HG03135 (cell line): ENCODE measurements around the gene PLXDC1.

ENCODE experiments used
- ATAC-seq: cut with Tn5 transposase; IDR thresholded peaks from one replicate; pipeline ENCODE4 v1.9.1; 2021; ENCODE audit warnings: mild to moderate bottlenecking, moderate library complexity; ENCODE audit not compliant: unreplicated experiment

The PLXDC1 gene

DNA sequence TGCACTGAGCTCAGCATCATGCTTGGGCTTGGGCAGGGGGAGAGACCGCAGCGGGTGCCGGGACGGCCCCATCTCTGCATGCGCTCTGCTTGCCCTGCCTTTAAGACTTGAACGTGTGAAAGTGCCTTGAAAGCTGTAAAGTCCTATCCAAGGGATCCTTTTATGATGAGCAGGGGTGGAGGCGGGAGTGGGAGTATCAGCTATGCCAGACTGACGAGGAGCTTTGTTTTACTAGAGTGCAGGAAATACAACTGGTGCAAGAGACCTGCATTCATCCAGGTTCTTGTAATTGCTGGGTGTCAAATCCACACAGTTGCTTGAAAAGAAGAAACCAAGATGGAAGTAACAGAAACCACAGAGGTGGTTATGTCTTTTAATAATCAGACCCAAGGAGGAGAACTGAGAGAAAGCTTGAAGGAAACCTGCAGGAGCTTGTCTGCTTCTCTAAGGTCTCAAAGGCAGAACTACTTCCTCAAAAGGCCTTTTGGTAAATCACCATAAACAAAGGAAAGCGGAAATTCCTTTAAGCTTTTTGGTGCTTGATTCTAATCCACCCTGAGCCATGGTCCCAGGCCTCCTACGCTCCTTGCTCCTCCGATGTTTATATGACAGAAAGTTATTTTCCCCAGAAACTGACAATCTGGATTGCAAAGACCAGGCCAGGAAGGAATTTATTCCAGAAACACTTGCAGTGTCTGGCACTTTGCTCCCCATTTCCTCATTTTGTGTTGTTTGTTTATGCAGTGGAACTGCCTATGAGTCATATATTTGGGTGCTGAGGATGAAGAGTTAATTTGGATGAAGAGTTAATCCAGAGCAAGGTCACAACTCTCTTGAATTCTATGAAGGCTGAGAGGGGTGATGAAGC is 132.9 kb downstream of the PLXDC1 start:
- ATAC-seq: no peak

DNA sequence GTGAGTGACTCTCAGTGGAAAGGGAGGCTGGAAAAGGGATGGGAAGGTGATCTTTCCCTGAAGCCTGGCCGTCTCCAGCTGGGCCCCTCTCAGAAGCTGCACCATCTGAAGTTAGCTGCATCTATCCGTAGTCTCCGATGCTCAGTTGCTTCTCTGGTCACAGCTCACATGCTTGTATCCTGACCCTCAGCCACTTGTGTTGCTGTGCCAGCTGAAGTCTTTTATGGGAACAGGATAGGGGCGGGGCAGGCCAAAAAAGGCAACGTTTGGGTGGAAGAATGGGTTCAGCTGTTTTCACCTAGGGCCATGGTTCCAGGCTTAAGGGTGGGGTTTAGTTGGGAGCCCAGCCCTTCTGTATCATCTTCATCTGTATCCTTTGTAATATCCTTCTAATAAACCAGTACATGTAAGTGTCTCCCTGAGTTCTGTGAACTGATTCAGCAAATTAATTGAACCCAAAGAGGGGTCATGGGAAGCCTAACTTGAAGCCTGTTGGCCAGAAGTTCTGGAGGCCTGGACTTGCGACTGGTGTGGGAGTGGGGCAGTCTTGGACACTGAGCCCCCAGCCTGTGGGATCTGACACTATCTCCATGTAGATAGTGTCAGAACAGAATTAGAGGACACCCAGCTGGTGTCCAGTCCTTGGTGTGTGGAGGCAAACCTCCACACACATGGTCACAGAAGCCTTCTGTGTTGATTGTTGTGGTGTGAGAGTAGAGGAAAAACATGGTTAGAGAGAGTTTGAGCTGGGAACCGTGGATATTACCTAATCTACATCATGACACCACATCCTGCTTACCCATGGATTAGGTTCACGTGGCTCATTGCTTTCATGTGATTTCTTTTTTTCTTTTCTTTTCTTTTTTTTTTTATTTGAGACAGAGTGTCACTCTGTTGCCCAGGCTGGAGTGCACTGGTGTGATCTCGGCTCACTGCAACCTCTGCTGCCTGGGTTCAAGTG is 135.0 kb downstream of the PLXDC1 start:
- no peak for ATAC-seq

DNA sequence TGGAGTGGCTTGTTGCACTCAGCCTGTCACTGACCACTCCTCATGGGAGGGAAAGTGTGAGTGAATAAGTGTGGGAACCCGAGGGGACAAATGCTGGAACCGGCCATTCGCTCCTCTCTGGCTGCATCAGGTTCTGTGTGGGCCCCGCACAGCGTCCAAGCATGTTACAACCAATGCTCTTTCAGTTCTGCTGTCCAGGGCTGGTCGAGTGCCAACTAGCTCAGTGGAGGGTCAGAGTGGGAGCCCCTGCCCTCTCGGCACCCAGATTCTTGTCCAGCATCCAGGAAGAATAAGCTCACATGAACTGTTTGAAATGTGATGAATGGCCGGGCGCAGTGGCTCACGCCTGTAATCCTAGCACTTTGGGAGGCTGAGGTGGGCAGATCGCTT is 135.9 kb downstream of the PLXDC1 start:
- ATAC-seq: no peak

DNA sequence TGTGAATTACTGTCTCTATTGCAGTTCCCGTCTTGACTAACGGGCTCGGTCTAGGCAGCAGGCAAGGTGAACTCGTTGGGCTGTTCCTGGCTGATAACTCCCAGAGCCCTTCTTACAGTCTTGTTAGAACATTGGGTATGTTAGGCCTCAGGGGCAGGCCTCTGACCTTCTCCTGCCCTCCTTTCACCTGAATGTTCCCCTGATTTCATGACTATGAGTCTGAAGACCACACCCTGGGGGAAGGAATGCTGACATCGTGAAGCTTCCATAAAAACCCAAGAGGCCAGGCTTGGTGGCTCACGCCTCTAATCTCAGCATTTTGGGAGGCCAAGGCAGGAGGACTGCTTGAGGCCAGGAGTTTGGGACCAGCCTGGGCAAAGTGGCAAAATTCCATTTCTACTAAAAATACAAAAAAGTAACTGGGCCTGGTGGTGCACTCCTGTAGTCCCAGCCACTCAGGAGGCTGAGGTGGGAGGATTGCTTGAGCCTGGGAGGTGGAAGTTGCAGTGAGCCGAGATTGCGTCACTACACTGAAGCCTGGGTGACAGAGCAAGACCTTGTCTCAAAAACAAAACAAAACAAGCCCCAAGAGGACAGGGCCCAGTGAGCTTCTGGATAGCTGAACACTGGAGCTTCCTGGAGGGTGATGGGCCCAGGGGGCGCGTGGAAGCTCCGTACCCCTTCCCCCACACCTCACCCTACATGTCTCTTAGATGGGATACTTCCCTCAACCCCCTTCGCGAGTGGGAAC is 136.5 kb downstream of the PLXDC1 start:
- no peak for ATAC-seq

DNA sequence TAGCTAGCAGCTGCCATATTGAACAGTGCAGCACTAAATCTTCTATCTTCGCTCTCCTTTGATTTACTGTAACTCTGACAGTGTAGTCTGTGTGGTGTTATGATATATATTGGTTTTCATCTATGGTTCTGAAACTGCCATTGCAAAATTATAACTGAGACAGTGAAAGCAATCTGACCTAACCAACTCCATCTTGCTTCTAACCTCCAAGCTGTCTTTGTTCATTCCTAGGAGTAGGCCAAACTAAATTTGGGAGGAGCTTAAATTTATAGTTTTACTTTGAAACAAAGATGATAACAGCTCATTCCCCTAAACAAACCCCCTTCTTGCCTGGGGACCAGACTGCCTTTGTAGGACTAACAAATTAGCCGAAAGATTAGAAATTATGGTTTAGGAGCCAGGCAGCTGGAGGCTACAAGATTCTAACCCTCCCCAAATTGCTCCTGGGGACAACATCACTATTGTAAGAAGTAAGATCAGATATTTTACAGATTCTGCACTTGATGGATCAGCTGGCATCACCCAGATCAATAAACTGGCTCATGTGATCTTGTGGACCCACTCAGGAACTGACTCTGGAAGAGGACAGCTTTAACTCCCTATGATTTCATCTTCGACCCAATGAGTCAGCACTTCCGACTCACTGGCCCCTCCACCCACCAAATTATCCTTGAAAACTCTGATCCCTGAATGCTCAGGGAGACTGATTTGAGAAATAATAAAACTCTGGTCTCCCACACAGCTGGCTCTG is 137.2 kb downstream of the PLXDC1 start:
- ATAC-seq: no peak
